ENCODE measurements around the gene KLF13. TPM values are rescaled to one million over a fixed set of nuclear protein-coding genes. Genes with fewer than 3 reads are reported as not detected.

Gene KLF13
- total and polyA plus RNA-seq, 4 donors: 38.3 to 157 (median 55.2) TPM

GRCh38 chr15:31412824-31413223 is 86.2 kb downstream of the KLF13 start:
- Histone ChIP-seq H3K4me3 (no peak overlapping the region), H3K27me3 (ENCODE audit: control insufficient read depth in 3 of 3, insufficient read depth in 3 of 3, low read length in 2 of 3) (no peaks in the 10 kb centered on the region), H3K4me1 (ENCODE audit: control insufficient read depth in 5 of 5, insufficient read depth in 5 of 5, low read length in 5 of 5) (no peaks in the 10 kb centered on the region), H3K9ac (ENCODE audit: insufficient read depth in 1 of 2, low read length in 2 of 2) (no peak overlapping the region), H3K27ac (ENCODE audit: low read depth in 1 of 2, low read length in 1 of 2) (no peak overlapping the region), H3K9me3 (ENCODE audit: control insufficient read depth in 4 of 4, insufficient read depth in 3 of 4, low read length in 3 of 4) (peaks cover 0 to 6% (median 0%) of the 10 kb centered on the region in 4 donors), H3K36me3 (ENCODE audit: control insufficient read depth in 4 of 4, insufficient read depth in 4 of 4, low read length in 4 of 4) (no peaks in the 10 kb centered on the region)
- ATAC-seq (ENCODE audit: insufficient read depth, low FRiP score): no peak
- no peak for DNase-seq
- WGBS, 2 donors: 76 to 85% methylated on average over 2 of the region's 2 CpGs
- no peak for TF ChIP-seq CTCF (IDR thresholded peaks at IDR 0.05; ENCODE audit: control extremely low read depth, extremely low read depth)

- Histone ChIP-seq H3K4me3 (no peak overlapping the region), H3K27me3 (ENCODE audit: control insufficient read depth in 3 of 3, insufficient read depth in 3 of 3, low read length in 2 of 3) (no peaks in the 10 kb centered on the region), H3K9me3 (ENCODE audit: control insufficient read depth in 4 of 4, insufficient read depth in 3 of 4, low read length in 3 of 4) (peaks cover 0 to 7% (median 4%) of the 10 kb centered on the region in 4 donors), H3K36me3 (ENCODE audit: control insufficient read depth in 4 of 4, insufficient read depth in 4 of 4, low read length in 4 of 4) (no peaks in the 10 kb centered on the region), H3K4me1 (ENCODE audit: control insufficient read depth in 5 of 5, insufficient read depth in 5 of 5, low read length in 5 of 5) (no peaks in the 10 kb centered on the region), H3K27ac (ENCODE audit: low read depth in 1 of 2, low read length in 1 of 2) (no peak overlapping the region), H3K9ac (ENCODE audit: insufficient read depth in 1 of 2, low read length in 2 of 2) (no peak overlapping the region)
- WGBS, 2 donors: 88 to 98% methylated on average over 1 of the region's 1 CpG
- DNase-seq: no peak
- ATAC-seq (ENCODE audit: insufficient read depth, low FRiP score): no peak
- no peak for TF ChIP-seq CTCF (IDR thresholded peaks at IDR 0.05; ENCODE audit: control extremely low read depth, extremely low read depth)
These were observed 88.6 kb downstream of the KLF13 start for GRCh38 chr15:31415201-31415600.

- no peaks in the 10 kb centered on the region for H3K27me3 ChIP-seq (ENCODE audit: control insufficient read depth in 3 of 3, insufficient read depth in 3 of 3, low read length in 2 of 3)
- H3K27ac ChIP-seq (ENCODE audit: low read depth in 1 of 2, low read length in 1 of 2): no peak overlapping the region
- no peak for TF ChIP-seq CTCF (IDR thresholded peaks at IDR 0.05; ENCODE audit: control extremely low read depth, extremely low read depth)
- H3K9me3 ChIP-seq (ENCODE audit: control insufficient read depth in 4 of 4, insufficient read depth in 3 of 4, low read length in 3 of 4): peaks cover 0 to 8% (median 4%) of the 10 kb centered on the region in 4 donors
- no peak overlapping the region for H3K9ac ChIP-seq (ENCODE audit: insufficient read depth in 1 of 2, low read length in 2 of 2)
- no peak for DNase-seq
- H3K4me3 ChIP-seq: no peak overlapping the region
- no peaks in the 10 kb centered on the region for H3K4me1 ChIP-seq (ENCODE audit: control insufficient read depth in 5 of 5, insufficient read depth in 5 of 5, low read length in 5 of 5)
- ATAC-seq (ENCODE audit: insufficient read depth, low FRiP score): no peak
- no peaks in the 10 kb centered on the region for H3K36me3 ChIP-seq (ENCODE audit: control insufficient read depth in 4 of 4, insufficient read depth in 4 of 4, low read length in 4 of 4)
- 96 to 99% methylated on average over 3 of the region's 3 CpGs for WGBS, 2 donors
These were observed 93.2 kb downstream of the KLF13 start for GRCh38 chr15:31419820-31420219.

- no peak for TF ChIP-seq CTCF (IDR thresholded peaks at IDR 0.05; ENCODE audit: control extremely low read depth, extremely low read depth)
- H3K4me1 ChIP-seq (ENCODE audit: control insufficient read depth in 5 of 5, insufficient read depth in 5 of 5, low read length in 5 of 5): no peaks in the 10 kb centered on the region
- ATAC-seq (ENCODE audit: insufficient read depth, low FRiP score) (no peak), DNase-seq (no peak)
- WGBS, 2 donors: 97 to 100% methylated on average over 1 of the region's 1 CpG
- no peak overlapping the region for H3K9ac ChIP-seq (ENCODE audit: insufficient read depth in 1 of 2, low read length in 2 of 2)
- no peak overlapping the region for H3K27ac ChIP-seq (ENCODE audit: low read depth in 1 of 2, low read length in 1 of 2)
- no peaks in the 10 kb centered on the region for H3K36me3 ChIP-seq (ENCODE audit: control insufficient read depth in 4 of 4, insufficient read depth in 4 of 4, low read length in 4 of 4)
- no peaks in the 10 kb centered on the region for H3K9me3 ChIP-seq (ENCODE audit: control insufficient read depth in 4 of 4, insufficient read depth in 3 of 4, low read length in 3 of 4)
- H3K4me3 ChIP-seq: no peak overlapping the region
- H3K27me3 ChIP-seq (ENCODE audit: control insufficient read depth in 3 of 3, insufficient read depth in 3 of 3, low read length in 2 of 3): no peaks in the 10 kb centered on the region
These were observed 100.8 kb downstream of the KLF13 start for GRCh38 chr15:31427411-31427810.
